Measurements from ENCODE around the gene DDRGK1. TPM values are rescaled to one million over a fixed set of nuclear protein-coding genes. Genes with fewer than 3 reads are reported as not detected.

The DDRGK1 gene
- total RNA-seq, 1 donor = 26.8 TPM

DNA sequence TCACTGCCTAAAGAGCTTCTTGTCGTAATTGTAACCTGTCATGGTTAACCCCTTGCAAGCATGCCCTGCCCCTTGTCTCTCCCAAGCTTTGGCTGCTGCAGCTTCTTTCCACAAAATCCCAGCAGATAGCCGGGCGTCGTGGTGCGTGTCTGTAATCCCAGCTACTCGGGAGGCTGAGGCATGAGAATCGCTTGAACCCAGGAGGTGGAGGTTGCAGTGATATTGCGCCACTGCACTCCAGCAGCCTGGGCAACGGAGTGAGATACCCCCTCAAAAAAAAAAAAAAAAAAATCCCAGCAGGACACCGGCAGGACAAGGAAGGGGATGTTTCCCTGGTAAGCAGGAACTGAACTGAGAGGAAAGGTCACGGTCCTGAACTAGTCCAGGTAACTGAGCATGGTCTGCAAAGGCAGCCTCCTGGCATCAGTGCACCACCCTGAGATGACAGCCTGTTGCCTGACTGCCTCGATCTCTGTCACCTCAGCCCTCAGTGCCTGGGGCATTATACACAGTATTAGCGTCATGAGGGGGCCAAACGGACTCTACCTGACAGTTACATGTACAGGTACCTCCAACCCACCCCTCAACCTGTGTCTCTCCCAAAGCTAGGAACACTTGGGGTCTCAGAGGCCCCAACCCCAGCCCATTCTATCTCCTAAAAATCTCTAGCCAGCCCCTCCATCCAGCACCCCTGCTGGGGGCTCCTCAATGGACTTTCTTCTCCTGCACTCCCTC lies 32.9 kb downstream of the DDRGK1 start:
- H3K79me2 ChIP-seq (ENCODE audit: insufficient read depth, low read length) = no peaks in the 10 kb centered on the region
- H3K4me3 ChIP-seq (ENCODE audit: insufficient read depth, low read length) = no peak overlapping the region
- H3K27me3 ChIP-seq (ENCODE audit: insufficient read depth, low read length) = peaks cover 10% of the 10 kb centered on the region
- no peaks in the 10 kb centered on the region for H3K9me3 ChIP-seq (ENCODE audit: low read depth, low read length)
- H3K36me3 ChIP-seq (ENCODE audit: insufficient read depth, low read length) = no peaks in the 10 kb centered on the region
- H3K4me2 ChIP-seq (ENCODE audit: insufficient read depth, low read length) = no peak overlapping the region
- no peak for TF ChIP-seq CTCF (IDR thresholded peaks at IDR 0.05; ENCODE audit: extremely low read depth, low read depth, low read length)
- peaks cover 6% of the 10 kb centered on the region for H3K4me1 ChIP-seq (ENCODE audit: insufficient read depth, low read length)
- H4K20me1 ChIP-seq (ENCODE audit: insufficient read depth, low read length) = no peaks in the 10 kb centered on the region
- no peak overlapping the region for H2AFZ ChIP-seq (ENCODE audit: low read length)
- DNase-seq (ENCODE audit: insufficient read length, low spot score, missing footprints) = no peak
- H3K27ac ChIP-seq (ENCODE audit: low read depth, low read length) = no peak overlapping the region

DNA sequence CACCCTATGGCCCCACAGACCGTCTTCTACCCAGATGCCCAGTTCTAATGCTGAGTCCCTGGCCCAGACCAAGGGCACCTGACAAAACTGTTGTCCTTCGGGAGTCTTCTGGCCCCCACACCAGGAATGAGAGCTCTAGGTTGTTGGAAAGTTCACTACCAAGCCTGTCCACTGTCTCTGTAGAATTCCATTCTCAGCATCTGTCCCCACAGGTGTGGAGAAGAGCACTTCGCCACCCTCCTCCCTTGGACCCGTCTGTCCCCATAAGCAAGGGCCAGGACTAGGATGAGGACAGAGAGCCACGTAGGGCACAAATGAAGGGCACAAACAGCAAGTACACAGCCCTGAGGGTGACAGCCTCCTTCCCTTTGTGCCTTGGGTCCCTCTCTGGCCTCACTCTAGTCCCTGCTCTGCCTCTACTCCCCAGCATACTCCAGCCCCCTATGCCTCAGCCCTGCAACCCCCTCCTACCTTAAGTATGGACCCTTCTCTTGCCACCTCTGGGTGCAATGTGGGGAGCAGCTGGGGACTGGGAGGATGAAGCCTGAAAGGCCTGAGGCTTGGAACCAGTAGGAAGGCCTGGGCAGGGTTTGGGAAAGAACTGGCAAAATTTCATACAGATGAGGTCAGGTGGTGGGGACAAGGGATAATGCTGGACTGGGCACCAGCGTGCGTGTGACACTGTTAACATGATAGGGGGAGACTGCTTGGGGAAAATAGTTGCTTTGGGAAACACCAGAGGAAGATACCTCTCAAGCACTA lies 35.5 kb downstream of the DDRGK1 start:
- H3K4me3 ChIP-seq (ENCODE audit: insufficient read depth, low read length) = no peak overlapping the region
- no peaks in the 10 kb centered on the region for H3K36me3 ChIP-seq (ENCODE audit: insufficient read depth, low read length)
- H3K9me3 ChIP-seq (ENCODE audit: low read depth, low read length) = no peaks in the 10 kb centered on the region
- peaks cover 2% of the 10 kb centered on the region for H3K4me1 ChIP-seq (ENCODE audit: insufficient read depth, low read length)
- TF ChIP-seq CTCF (IDR thresholded peaks at IDR 0.05; ENCODE audit: extremely low read depth, low read depth, low read length) = no peak
- H3K27me3 ChIP-seq (ENCODE audit: insufficient read depth, low read length) = peaks cover 10% of the 10 kb centered on the region
- no peaks in the 10 kb centered on the region for H4K20me1 ChIP-seq (ENCODE audit: insufficient read depth, low read length)
- no peak overlapping the region for H3K4me2 ChIP-seq (ENCODE audit: insufficient read depth, low read length)
- H2AFZ ChIP-seq (ENCODE audit: low read length) = no peak overlapping the region
- no peak overlapping the region for H3K27ac ChIP-seq (ENCODE audit: low read depth, low read length)
- DNase-seq (ENCODE audit: insufficient read length, low spot score, missing footprints) = peak; percentile 90
- H3K79me2 ChIP-seq (ENCODE audit: insufficient read depth, low read length) = no peaks in the 10 kb centered on the region

DNA sequence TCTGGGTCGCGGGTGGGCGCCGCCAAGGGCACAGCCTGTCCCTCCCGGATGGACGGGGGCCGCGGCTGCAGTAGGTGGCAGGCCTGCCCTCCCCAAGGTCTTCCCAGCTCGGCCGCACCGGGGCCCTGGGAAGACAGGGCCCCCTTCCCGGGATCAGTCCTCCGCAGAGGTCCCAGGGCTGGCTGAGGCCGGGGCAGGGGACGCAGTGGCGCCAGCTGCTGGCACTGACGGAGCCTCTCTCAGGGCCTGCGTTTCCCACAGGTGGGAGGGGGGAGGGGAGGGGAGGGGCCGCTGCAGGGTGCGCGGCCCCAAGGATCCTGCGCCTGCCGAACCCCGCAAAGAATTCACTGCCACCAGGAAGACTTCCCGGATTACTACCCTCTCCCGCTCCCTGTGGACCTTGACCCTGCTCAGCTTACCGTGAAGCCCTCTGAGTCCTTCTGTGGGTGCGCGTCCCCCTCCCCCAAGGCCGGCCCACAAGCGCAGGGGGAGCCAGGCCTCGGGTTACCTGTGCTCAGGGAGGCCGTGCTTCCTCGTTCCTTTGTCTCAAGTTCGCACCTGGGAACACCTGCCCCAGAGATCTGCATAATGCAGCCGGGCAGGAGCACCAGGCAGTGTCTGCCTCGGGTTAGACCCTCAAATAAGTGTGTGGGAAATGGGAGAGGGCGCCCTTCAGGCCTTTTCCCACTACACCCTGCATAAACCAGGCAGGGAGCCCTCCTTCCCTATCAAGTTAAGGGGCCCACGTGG lies 36.2 kb downstream of the DDRGK1 start:
- no peaks in the 10 kb centered on the region for H3K9me3 ChIP-seq (ENCODE audit: low read depth, low read length)
- no peaks in the 10 kb centered on the region for H3K36me3 ChIP-seq (ENCODE audit: insufficient read depth, low read length)
- H3K4me3 ChIP-seq (ENCODE audit: insufficient read depth, low read length) = no peak overlapping the region
- no peak overlapping the region for H3K27ac ChIP-seq (ENCODE audit: low read depth, low read length)
- no peak for TF ChIP-seq CTCF (IDR thresholded peaks at IDR 0.05; ENCODE audit: extremely low read depth, low read depth, low read length)
- H3K4me2 ChIP-seq (ENCODE audit: insufficient read depth, low read length) = no peak overlapping the region
- peak; percentile 84 for DNase-seq (ENCODE audit: insufficient read length, low spot score, missing footprints)
- peaks cover 10% of the 10 kb centered on the region for H3K27me3 ChIP-seq (ENCODE audit: insufficient read depth, low read length)
- H4K20me1 ChIP-seq (ENCODE audit: insufficient read depth, low read length) = no peaks in the 10 kb centered on the region
- no peaks in the 10 kb centered on the region for H3K79me2 ChIP-seq (ENCODE audit: insufficient read depth, low read length)
- no peak overlapping the region for H2AFZ ChIP-seq (ENCODE audit: low read length)
- H3K4me1 ChIP-seq (ENCODE audit: insufficient read depth, low read length) = no peaks in the 10 kb centered on the region

DNA sequence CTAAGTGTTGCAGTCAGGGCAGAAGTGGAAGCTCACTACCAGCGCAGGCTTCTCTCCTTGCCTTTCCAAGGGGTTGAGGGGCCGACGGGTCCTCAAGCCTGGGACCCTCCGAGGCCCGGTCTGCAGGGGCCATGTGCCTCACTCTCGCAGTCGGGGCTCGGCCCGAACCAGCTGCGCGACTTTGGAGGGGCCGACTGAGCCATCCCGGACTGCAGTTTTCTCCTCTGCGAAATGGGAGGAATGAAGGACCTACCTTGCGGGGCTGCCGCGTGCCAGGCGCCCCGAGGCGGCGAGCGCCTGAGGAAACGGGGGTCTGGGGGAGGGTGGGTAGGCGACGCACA lies 36.8 kb downstream of the DDRGK1 start:
- no peak overlapping the region for H3K4me2 ChIP-seq (ENCODE audit: insufficient read depth, low read length)

More for the DNA sequence above, 36.8 kb downstream of the DDRGK1 start:
- Histone ChIP-seq H3K9me3 (ENCODE audit: low read depth, low read length) (no peaks in the 10 kb centered on the region), H3K79me2 (ENCODE audit: insufficient read depth, low read length) (no peaks in the 10 kb centered on the region), H3K36me3 (ENCODE audit: insufficient read depth, low read length) (no peaks in the 10 kb centered on the region), H3K27me3 (ENCODE audit: insufficient read depth, low read length) (peaks cover 10% of the 10 kb centered on the region), H3K4me3 (ENCODE audit: insufficient read depth, low read length) (no peak overlapping the region), H2AFZ (ENCODE audit: low read length) (no peak overlapping the region), H3K4me1 (ENCODE audit: insufficient read depth, low read length) (no peaks in the 10 kb centered on the region), H4K20me1 (ENCODE audit: insufficient read depth, low read length) (no peaks in the 10 kb centered on the region), H3K27ac (ENCODE audit: low read depth, low read length) (no peak overlapping the region)
- TF ChIP-seq CTCF (IDR thresholded peaks at IDR 0.05; ENCODE audit: extremely low read depth, low read depth, low read length) = no peak
- DNase-seq (ENCODE audit: insufficient read length, low spot score, missing footprints) = no peak
